ENCODE data around the gene EXOSC5. TPM values are rescaled to one million over a fixed set of nuclear protein-coding genes. Genes with fewer than 3 reads are reported as not detected.

Gene EXOSC5
- total and polyA plus RNA-seq, 2 of the 13 experiments (the other 11 are each of a cell fraction or from before 2014, with no cell fraction given), result 24.1 to 26.5 TPM

DNA sequence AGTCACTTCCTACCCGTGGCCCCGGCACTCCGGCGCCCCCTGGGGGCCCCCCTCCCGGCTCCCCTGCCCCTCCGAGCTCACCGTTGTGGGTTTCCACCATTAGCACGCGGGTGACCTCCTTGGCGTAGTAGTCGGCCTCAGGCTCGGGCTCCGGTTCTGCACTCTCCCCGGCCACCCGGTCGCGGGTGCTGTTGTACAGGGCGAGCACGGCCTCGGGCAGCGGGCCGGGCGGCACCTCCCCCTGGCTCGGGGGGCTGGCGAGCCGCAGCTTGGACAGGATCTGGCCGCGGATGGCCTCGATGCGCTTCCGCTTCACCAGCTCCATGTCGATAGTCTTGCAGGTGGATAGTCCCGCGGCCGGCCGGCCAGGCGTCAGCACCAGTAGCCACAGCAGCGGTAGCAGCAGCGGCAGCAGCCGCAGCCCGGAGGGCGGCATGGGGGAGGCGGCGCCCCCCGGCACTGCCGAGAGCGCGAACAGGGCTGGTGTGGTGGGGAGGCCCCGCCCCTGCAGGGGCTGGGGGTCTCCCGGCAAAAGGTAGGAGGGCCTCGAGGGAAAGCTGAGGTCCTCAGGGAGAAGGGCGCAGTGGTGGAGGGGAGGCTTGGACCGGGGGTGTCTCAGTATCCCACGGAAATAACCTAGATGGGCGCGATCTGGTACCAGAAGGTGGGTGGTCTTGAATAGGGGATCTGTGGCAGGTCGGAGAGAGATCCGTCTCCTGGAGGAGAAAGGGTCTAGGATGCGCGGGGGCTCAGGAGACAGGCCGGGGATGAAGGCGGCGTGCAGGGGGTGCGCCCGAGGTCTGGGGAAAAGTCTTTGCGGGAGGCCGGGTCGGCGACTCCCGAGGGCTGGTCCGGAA is 44.3 kb downstream of the EXOSC5 start (continued):
- TF ChIP-seq ZBTB42 (CRISPR knock-in tag; IDR thresholded peaks at IDR 0.05), result no peak
- TF ChIP-seq, protein P1, sequence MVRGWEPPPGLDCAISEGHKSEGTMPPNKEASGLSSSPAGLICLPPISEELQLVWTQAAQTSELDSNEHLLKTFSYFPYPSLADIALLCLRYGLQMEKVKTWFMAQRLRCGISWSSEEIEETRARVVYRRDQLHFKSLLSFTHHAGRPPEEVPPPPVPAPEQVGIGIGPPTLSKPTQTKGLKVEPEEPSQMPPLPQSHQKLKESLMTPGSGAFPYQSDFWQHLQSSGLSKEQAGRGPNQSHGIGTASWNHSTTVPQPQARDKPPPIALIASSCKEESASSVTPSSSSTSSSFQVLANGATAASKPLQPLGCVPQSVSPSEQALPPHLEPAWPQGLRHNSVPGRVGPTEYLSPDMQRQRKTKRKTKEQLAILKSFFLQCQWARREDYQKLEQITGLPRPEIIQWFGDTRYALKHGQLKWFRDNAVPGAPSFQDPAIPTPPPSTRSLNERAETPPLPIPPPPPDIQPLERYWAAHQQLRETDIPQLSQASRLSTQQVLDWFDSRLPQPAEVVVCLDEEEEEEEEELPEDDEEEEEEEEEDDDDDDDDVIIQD (CRISPR knock-in tag; IDR thresholded peaks at IDR 0.05; ENCODE audit: low read depth), result no peak
- no peak; the same call in 1 of the 2 replicates for TF ChIP-seq THAP11 (CRISPR knock-in tag; IDR thresholded peaks at IDR 0.05)
- TF ChIP-seq, protein P2, sequence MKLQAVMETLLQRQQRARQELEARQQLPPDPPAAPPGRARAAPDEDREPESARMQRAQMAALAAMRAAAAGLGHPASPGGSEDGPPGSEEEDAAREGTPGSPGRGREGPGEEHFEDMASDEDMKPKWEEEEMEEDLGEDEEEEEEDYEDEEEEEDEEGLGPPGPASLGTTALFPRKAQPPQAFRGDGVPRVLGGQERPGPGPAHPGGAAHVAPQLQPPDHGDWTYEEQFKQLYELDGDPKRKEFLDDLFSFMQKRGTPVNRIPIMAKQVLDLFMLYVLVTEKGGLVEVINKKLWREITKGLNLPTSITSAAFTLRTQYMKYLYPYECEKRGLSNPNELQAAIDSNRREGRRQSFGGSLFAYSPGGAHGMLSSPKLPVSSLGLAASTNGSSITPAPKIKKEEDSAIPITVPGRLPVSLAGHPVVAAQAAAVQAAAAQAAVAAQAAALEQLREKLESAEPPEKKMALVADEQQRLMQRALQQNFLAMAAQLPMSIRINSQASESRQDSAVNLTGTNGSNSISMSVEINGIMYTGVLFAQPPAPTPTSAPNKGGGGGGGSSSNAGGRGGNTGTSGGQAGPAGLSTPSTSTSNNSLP (IDR thresholded peaks at IDR 0.05; ENCODE audit: low read depth, low read length), result no peak
- TF ChIP-seq ZNF331 (CRISPR knock-in tag; IDR thresholded peaks at IDR 0.05), result no peak
- no peak for TF ChIP-seq FOXO1 (CRISPR knock-in tag; IDR thresholded peaks at IDR 0.05)
- TF ChIP-seq, protein P3, sequence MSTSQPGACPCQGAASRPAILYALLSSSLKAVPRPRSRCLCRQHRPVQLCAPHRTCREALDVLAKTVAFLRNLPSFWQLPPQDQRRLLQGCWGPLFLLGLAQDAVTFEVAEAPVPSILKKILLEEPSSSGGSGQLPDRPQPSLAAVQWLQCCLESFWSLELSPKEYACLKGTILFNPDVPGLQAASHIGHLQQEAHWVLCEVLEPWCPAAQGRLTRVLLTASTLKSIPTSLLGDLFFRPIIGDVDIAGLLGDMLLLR (CRISPR knock-in tag; IDR thresholded peaks at IDR 0.05), result no peak
- no peak for TF ChIP-seq ZNF883 (CRISPR knock-in tag; IDR thresholded peaks at IDR 0.05; ENCODE audit: not compliant biosample characterization)
- TF ChIP-seq, protein P4, sequence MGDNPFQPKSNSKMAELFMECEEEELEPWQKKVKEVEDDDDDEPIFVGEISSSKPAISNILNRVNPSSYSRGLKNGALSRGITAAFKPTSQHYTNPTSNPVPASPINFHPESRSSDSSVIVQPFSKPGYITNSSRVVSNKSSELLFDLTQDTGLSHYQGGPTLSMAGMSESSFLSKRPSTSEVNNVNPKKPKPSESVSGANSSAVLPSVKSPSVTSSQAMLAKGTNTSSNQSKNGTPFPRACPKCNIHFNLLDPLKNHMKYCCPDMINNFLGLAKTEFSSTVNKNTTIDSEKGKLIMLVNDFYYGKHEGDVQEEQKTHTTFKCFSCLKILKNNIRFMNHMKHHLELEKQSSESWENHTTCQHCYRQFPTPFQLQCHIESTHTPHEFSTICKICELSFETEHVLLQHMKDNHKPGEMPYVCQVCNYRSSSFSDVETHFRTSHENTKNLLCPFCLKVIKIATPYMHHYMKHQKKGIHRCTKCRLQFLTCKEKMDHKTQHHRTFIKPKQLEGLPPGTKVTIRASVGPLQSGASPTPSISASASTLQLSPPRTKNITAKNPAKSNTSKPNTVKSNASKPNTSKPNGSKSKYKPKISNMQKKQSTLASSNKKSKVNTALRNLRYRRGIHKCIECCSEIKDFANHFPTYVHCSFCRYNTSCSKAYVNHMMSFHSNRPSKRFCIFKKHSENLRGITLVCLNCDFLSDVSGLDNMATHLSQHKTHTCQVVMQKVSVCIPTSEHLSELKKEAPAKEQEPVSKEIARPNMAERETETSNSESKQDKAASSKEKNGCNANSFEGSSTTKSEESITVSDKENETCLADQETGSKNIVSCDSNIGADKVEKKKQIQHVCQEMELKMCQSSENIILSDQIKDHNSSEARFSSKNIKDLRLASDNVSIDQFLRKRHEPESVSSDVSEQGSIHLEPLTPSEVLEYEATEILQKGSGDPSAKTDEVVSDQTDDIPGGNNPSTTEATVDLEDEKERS (CRISPR knock-in tag; IDR thresholded peaks at IDR 0.05), result no peak; the same call in 1 of the 2 replicates
- no peak for TF ChIP-seq ZFYVE20 (CRISPR knock-in tag; IDR thresholded peaks at IDR 0.05; ENCODE audit: borderline replicate concordance, low read depth)
- TF ChIP-seq, protein P5, sequence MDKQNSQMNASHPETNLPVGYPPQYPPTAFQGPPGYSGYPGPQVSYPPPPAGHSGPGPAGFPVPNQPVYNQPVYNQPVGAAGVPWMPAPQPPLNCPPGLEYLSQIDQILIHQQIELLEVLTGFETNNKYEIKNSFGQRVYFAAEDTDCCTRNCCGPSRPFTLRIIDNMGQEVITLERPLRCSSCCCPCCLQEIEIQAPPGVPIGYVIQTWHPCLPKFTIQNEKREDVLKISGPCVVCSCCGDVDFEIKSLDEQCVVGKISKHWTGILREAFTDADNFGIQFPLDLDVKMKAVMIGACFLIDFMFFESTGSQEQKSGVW (CRISPR knock-in tag; IDR thresholded peaks at IDR 0.05; ENCODE audit: borderline replicate concordance), result no peak
- TF ChIP-seq ZFY (CRISPR knock-in tag; IDR thresholded peaks at IDR 0.05), result peak; percentile 66
- no peak for TF ChIP-seq ONECUT2 (CRISPR knock-in tag; IDR thresholded peaks at IDR 0.05)
- 0 out of 2 replicates have a peak, but pooled peaks have one; percentile 36 for TF ChIP-seq ARID2 (CRISPR knock-in tag; IDR thresholded peaks at IDR 0.05; ENCODE audit: borderline replicate concordance)
- 0 out of 2 replicates have a peak, but pooled peaks have one; percentile 7 for TF ChIP-seq ZNF629 (CRISPR knock-in tag; conservative IDR thresholded peaks at IDR 0.05)
- TF ChIP-seq ZNF780A (CRISPR knock-in tag; IDR thresholded peaks at IDR 0.05), result no peak; the same call in 1 of the 2 replicates
- TF ChIP-seq HHEX (CRISPR knock-in tag; IDR thresholded peaks at IDR 0.05), result no peak
- TF ChIP-seq CHD4 (IDR thresholded peaks at IDR 0.05; ENCODE audit: borderline replicate concordance, low read length), result no peak
- no peak for TF ChIP-seq ZNF430 (CRISPR knock-in tag; IDR thresholded peaks at IDR 0.05)
- TF ChIP-seq PITX1 (CRISPR knock-in tag; IDR thresholded peaks at IDR 0.05), result peak; percentile 51; the same call in 1 of the 2 replicates
